ENCODE data around the gene RIN1.

Gene RIN1

GRCh38 chr11:66293777-66294625 is 42.2 kb downstream of the RIN1 start:
- no peak for DNase-seq

- no peak for DNase-seq
Measured at GRCh38 chr11:66293352-66293751, 42.9 kb downstream of the RIN1 start.

GRCh38 chr11:66292543-66293332 is 43.5 kb downstream of the RIN1 start:
- no peak for DNase-seq

GRCh38 chr11:66291706-66292542 is 44.3 kb downstream of the RIN1 start, which contains the start of gene TMEM151A:
Gene TMEM151A (plus strand): TSS chr11:66291894. CDS start chr11:66292014, 120 bp downstream.
- no peak for DNase-seq

GRCh38 chr11:66291303-66291705 is 44.9 kb downstream of the RIN1 start:
- DNase-seq = no peak

- DNase-seq = no peak
Measured at GRCh38 chr11:66290330-66290621, 46.0 kb downstream of the RIN1 start.

GRCh38 chr11:66289548-66290329 is 46.5 kb downstream of the RIN1 start:
- peak; percentile 70 for DNase-seq

- DNase-seq = peak; percentile 98
Measured at GRCh38 chr11:66288671-66289547, 47.3 kb downstream of the RIN1 start, which contains the start of gene YIF1A. Gene YIF1A (minus strand): TSS chr11:66289143. CDS start chr11:66288985, 158 bp downstream.

GRCh38 chr11:66287889-66288670 is 48.2 kb downstream of the RIN1 start:
- DNase-seq = no peak

GRCh38 chr11:66287211-66287888 is 48.9 kb downstream of the RIN1 start:
- DNase-seq = no peak

- no peak for DNase-seq
Measured at GRCh38 chr11:66286699-66287098, 49.5 kb downstream of the RIN1 start.

GRCh38 chr11:66285250-66285947 is 50.8 kb downstream of the RIN1 start:
- no peak for DNase-seq

GRCh38 chr11:66284526-66285078 is 51.6 kb downstream of the RIN1 start:
- no peak for DNase-seq

- DNase-seq = no peak
Measured at GRCh38 chr11:66283461-66284105, 52.7 kb downstream of the RIN1 start.

GRCh38 chr11:66282468-66283455 is 53.5 kb downstream of the RIN1 start:
- DNase-seq = peak; percentile 100
